Gastroesophageal sphincter (tissue), 3 donors: Measurements from ENCODE around the gene EHD1.

ENCODE experiments used
- CTCF ChIP-seq, 4 experiments: fragments of 200-600 bp in 2 of 4; fragments of 450-650 bp in 2 of 4; sonication (generic) in 1 of 4; IDR thresholded peaks; one replicate each; pipeline ENCODE4 v1.5.1; 2017 to 2019; ENCODE audit warnings: antibody characterized with exemption in 4 of 4, mild to moderate bottlenecking in 2 of 4, moderate library complexity in 2 of 4
- POLR2A ChIP-seq, 2 donors: fragments of 450-650 bp; IDR thresholded peaks; one replicate each; pipeline ENCODE4 v1.6.1; 2017; ENCODE audit warnings: antibody characterized with exemption in 2 of 2, mild to moderate bottlenecking in 2 of 2, moderate library complexity in 1 of 2

DNA sequence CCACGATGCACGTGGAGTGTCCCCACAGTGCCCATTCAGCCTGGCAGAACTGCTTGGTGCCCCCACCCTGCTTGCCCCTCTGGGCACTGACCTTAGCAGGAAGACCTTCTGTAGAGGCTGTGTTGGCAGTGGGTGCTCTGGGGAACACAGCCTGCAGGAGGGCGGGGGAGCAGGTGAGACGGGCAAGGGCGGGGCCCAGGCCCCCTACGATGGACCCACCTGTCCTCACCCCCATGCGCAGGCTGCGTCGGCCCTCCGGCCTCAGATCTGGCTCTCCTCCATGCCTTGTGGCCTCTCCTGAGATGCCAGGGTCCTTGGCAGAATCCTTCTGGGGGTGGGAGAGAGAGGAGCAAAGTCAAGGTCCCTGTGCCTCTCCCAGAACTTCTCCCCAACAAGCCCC, 44.9 kb downstream of the EHD1 start:
- TF ChIP-seq CTCF (IDR thresholded peaks at IDR 0.05) (no peak), POLR2A (IDR thresholded peaks at IDR 0.05) (no peak)
